ENCODE measurements around the gene TP53I3.

GRCh38 chr2:24046930-24047702 is 37.5 kb downstream of the TP53I3 start, which contains the start of gene WDCP:
- TF ChIP-seq POLR2A (IDR thresholded peaks at IDR 0.05): peak; percentile 47 to 80
- no peak for TF ChIP-seq CTCF (IDR thresholded peaks at IDR 0.05 in 4 of 5, conservative IDR thresholded peaks at IDR 0.05 in 1 of 5)
